HG03558 (cell line): Measurements from ENCODE around the gene ACADSB.

ENCODE experiments used
- ATAC-seq: cut with Tn5 transposase; IDR thresholded peaks from one replicate; pipeline ENCODE4 v1.9.1; 2021; ENCODE audit warnings: moderate number of reproducible peaks; ENCODE audit not compliant: unreplicated experiment; ENCODE audit errors: extremely low read depth

The ACADSB gene

DNA sequence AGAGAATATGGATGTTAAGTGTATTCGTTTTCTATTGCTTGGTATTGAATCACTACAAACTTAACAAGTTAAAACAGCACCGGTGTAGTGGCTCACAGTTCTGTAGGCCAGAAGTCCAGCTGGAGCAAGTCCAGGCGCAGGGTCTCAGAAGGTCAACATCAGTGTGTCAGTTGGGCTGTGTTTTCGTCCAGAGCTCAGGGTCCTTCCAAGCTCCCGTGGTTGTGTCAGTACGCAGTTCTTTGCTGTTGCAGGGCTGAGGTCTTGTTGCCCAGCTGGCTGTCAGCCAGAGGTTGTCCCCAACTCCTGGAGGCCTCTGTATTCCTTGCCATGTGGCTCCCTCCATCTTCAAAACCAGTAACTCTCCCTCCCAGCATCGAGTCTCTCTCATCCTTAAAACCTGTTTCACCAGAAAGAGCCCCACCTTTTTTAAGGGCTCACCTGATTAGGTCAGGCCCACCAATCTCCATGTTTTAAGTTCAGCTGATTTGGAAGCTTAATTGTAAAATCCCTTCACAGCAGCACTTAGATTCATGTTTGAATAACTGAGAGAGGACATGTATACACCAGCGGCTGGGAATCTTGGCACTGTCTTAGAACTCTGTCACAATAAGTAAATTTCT, 26.8 kb downstream of the ACADSB start:
- ATAC-seq, result no peak

DNA sequence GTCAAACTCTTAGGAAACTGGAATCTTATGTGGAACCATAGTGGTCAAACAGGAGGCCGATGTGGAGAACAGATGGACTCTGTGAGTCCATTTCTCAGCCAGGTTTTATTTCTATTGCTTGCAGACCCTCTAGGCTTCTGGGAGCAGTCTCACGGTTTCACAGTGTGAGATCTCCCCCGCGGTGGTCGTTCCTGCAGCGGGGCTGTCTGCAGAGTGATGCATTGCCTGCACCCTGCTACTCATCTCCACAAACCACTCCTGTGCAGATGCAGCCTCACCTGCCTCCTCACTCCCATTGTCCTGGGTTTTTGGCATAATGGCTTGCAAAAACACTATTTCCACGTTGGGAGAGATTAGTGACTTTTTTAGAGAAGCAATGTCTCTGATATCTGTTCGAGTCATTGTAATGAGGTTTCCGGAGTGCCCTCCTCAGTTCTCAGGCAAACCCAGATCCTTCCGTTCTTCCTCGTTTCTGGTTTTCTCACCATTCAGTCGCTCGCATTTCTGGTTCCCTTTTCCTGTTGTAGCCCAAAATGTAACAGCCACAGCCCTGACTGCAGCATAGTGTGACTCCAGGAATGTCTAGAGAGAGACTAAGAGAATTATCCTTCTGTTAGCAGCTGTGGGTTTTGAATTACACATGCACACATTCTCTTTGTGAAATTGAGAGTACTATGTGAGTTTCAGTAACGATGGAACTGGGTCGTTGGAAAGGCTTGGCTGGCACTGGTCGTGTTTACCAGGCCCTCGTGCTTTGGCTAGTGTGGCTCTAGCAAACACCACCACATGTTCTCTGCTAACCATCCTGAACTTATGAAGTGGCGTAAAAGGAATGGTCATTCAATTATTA, 30.2 kb downstream of the ACADSB start:
- no peak for ATAC-seq

DNA sequence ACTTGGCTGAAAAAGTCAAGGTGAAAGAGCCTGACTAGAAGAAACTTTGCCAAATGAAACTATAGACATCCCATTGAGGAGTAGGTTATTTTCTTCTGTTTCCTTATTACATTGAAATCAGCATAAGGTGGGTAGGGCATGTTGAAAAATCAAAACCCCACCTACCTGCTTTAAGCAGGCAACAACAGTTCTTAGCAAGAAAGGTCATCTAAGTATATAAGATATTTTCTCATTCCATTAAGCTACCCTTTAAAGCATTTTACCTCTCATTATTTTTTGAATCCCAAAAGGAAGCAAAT, 30.8 kb downstream of the ACADSB start:
- no peak for ATAC-seq

DNA sequence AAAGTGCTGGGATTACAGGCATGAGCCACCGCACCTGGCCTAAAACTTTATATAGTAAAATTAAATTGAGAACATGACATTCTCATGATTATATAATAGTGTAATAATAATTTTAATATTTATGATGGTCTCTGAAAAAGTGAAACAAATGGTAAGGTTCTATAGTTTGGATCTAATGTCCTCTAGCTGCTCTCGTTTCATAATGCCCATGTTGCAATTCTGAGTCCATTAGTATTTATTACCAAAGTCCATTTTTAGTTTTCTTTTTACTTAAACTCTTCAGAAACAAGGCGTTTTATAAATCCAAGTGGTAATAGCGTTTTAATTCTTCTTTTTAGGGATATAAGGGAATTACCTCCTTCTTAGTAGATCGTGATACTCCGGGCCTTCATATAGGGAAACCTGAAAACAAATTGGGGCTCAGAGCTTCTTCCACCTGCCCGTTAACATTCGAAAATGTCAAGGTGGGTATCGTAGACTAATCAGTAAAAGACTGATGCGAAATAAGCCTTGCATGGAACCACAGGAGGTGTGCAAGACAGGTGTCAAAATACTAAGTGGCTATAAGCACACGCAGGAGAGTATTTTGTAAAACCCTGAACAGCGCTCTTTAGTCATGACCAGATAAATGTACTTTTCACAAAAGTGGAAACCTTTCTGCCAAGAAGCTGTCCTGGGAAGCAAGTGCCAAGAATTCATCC, 34.1 kb downstream of the ACADSB start:
- no peak for ATAC-seq

DNA sequence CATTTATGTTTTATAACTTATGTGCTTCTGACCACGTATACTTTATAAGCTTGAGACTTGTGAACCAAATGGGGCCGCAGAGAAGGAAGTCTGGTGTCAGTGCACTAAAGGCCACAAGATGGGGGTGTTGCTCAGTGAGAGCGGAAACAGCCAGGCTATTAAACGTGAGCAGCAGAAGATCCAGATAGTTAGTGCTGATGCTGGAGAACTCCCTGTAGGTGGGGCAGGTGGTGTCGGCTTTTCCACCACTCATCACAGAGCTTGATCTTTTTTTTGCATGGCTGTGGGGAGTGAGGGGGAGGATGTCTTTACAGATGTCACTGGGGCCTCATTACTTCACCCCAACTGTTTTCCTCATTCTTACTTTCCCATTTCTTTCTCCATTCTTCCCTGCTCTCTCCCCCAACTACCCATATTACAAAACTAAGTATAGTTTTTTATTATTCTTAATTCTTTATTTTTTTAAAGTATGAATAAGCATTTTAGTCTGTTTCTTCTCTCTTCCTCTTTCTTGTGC, 34.7 kb downstream of the ACADSB start:
- ATAC-seq, result no peak

DNA sequence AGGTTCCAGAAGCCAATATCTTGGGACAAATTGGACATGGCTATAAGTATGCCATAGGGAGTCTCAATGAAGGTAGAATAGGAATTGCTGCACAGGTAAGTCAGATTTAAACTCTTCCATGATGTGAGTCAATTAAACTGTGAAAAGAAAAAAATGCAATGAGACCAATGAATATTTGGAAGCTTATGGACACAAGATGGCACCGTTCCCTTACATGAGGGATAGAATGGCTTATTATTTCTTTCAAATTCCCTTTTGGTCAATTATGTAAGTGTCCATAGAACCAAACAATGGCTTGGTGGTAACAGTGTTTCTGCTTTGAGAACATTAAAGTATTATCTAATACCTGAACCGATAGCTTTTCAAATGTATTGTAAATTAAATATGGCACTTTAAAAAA, 35.6 kb downstream of the ACADSB start:
- ATAC-seq, result no peak

DNA sequence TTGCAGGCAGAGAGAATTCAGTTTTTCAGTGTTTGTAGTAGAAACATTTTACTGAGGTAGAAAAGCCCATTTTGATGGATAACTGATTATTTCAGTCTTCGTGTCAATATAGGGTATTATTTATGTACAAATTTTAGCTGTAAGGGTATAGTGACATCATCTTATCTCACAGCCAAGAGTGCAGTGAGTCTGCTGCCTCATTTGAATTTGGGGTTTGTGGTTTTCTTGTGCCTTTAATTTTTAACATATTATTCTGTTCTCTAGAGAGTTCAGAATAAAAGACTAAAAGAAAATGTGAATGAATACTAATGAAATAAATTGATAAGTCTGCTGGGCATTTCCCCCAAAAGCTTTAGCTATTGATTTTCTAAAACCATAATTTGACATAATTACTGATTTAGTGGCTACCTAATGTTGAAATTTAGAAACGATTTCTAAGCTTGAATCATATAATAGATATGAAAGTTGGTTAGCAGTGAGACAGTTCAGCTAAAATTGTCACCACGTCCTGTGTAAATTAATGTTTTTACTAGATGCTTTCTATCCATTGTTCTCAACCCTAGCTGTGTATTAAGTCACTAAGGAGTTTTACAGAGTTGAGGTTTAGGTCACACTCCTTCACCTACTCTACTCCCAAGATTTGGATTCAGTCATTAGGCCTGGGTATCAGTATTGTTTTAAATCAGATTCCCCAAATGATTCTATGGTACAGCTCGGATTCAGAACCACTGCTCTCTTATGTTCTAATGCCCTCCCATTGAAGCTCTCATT, 37.3 kb downstream of the ACADSB start:
- ATAC-seq, result no peak

DNA sequence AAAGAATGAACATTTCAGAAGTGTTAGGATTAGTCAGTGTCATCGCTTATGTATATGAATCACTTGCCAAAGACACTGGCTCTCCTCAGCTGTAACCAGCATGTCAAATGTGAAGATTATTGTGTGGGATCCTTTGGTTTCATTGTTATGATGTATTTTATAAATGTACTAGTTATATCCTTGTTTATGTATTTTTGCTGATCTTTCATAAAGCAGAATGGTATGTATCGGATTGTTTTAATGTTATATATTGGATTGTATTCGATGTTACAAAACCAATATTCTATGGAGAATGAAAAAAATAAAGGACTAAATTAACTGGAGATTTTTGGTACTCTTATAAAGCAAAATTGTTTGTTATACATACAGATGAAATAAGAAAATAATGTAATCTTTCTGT, 49.2 kb downstream of the ACADSB start:
- ATAC-seq, result no peak

DNA sequence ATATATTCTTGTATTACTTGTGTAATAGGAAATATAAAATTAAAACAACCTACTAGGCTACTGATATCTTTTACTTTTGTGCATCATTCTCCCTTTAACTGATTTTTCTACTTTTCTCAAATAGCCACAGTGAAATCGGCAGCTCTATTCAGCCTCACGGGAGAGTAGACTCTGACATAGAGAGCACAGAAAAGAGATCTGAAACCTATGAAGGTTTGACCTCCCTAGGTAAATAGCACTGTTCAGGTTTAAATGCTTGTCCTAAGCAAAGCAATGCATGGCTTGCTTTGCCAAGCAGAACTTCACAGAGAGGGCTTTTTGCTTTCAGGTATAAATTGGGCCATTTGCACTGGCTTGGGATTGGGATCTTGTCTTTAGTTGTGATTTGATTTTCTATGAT, 53.1 kb downstream of the ACADSB start:
- ATAC-seq, result no peak

DNA sequence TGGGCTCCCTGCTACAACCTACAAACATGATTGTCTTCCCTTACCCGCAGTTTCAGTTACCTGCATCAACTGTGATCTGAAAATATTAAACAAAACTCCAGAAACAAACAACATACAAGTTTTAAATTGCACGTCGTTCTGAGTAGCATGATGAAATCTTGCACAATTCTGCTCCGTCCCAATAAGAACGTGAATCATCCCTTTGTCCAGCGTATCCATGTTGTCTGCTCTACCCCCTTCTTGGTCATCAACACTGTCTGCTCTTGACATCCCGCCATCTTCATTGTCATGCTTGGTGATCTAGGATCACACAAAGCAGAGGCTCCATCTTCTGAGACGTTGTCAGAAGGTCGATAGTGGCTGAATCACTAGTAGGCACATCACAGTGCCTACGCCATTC, 53.9 kb downstream of the ACADSB start:
- ATAC-seq, result no peak

DNA sequence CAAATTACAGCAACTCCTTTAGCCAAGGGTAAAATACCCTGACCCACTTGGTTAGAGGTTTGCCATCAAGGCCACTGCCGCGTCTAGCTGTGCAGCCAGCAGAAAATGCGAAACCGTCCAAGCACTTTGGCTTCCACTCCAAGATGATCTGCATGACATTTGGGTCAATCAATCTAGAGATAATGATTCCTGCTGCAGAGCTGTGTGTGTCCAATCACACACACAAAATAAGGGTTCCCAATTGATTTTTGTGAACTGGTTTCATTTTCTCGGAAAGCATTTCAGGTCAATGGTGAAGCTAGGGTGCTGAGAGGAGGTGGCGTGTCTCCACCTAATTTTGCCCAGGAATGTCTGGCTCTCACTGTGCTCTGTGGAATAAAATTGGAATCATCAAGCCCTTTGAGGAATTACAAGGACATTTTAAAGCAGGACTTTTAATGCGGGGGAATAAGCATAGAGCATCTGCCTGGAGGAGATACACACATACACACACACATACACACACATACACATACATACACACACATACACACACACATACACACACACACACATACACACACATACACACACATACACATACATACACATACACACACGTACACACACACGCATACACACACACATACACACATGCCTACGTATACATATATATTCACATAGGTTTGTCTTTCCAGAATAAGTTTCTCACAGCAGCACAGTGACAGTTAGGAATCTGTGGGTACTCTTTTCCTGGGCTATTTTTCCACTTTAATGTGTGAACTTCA, 59.5 kb downstream of the ACADSB start:
- no peak for ATAC-seq

DNA sequence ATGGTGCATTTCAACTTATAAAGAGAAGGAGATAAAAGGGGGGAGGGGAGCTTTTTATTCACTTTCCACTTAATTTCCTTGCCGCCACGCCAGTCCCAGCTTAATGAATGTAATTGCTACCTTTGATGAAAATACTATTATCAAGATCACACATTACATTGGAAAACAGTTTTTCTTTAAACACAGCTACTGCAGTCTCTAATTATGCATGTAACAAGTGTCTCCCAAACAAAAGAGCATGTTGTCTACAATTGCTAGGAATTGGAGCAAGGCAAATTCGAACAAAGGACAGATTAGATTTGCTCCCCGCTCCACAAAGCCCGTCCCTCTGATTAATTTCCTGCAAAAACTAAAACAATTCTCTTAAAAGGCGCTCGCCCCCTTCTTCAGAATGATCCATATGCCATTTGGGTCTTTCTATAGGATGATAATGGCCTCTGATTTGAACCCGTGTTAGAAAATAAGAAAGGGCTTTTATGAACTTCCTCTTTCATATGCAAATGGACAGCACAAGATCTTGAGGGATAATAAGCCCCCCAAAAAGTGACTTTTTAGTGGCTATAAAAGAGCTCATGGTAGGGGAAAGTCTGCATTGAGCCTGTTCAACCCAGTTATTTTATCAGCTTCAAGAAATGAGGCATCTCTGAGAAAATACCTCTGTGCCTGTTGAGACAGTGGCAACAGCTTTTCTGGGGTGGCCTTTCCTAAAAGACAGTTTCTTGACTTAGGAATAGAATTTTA, 60.6 kb downstream of the ACADSB start:
- no peak for ATAC-seq

DNA sequence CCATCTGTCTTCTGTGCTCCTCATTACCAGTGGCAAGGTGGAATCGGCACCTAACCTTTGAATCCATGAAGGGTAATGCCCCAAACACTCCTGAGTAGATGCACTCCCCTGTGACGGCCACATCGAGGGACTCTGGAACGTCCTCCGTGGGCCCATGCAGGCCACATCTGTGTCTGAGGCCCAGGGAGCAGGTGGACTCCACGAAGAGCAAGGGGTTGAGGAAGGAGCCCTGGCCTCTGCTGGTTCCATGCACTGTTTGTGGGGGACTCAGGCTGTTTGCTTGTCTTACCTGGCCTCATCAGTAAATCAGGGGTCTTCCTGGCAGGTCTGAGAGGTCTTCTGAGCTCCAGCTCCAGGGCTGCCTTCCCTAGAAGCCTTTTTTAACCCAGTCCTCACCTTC, 64.4 kb downstream of the ACADSB start:
- no peak for ATAC-seq

DNA sequence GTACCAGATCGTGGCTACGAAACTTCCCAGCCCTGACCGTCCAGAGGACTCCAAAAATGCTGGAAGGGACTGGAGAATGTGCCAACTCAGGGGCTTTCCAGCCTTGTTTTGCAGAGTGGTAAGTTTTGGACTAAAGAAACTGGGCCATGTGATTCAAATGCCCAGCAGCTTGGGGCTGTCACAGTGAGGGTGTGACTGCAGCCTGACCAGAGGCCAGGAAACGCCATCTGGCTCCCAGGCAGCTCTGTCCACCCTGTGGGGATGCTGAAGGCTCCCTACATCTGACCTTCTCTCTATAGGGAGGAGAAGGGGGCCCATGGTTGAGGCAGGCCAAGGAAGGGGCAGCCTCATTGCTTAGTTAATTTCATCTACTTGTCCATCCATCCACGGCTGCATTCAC, 65.4 kb downstream of the ACADSB start:
- ATAC-seq, result no peak

DNA sequence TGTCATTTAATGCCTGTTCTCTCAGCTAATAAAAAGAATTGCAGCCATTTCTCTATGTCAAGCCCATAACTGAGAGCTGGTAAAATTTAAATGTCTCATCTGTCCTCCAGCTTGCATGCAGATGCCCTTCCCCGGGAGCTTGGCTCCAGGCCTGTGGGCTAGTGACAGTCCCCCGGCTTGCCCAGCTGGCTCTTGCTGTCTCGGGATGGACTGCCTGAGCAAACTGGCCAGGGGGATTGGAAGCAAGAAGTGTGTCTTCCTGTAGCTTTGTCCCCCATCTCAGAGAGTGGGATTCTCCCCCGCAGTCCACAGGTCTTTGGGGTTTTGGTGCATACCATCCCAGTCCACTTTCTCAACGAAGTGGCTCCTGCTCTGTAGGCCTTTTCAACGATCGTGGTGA, 73.1 kb downstream of the ACADSB start:
- ATAC-seq, result no peak

DNA sequence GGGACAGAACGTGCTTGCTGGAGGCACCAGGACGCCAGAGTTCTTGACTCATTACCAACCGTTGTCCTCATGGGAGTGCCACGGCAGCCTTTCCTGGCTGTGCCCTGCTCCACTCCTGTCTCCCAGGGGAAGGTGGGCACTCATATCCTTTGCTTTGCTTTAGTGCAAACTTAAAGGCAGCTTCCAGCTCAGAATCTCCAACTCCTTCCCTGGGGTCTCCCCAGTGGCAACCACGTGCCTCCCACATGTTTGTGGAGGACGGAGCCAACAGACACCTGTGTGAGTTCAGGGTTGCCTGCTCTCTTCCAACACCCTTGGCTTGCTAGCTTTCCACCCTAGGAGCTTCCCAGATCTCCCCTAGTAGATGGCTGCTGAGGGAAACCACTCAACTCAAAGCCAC, 75.0 kb downstream of the ACADSB start:
- ATAC-seq, result no peak

DNA sequence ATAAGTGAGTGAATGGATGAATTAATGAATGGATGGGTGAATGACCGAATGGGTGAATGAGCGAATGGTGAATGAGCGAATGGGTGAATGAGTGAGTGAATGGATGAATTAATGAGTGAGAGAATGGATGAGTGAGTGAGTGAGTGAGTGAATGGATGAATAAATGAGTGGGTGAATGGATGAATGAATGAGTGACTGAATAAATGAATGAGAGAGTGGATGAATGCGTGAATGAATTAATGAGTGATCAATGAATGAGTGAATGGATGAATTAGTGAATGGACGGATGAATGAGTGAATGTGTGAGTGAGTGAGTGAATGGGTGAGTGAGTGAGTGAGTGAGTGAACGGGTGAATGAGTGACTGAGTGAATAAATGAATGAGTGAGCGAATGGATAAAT, 77.5 kb downstream of the ACADSB start:
- ATAC-seq, result no peak

DNA sequence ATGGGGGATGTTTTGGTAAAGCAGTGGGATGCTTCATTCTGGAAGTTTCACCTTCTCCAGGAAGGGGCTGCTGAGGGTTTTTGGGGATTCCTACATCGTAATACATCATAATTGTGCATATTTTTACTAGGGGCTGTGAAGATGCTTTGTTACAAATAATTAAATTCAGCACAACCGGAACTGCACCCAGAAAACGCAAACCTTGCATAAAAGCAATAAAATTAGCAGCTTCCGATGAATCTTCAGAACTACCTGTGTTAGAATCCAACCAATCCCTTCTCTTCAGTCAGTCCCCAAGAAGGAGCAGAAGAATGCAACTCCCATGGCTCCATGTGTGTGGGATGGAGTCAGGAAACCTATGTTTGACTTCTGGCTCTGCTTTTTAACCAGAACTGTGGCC, 78.5 kb downstream of the ACADSB start:
- ATAC-seq, result no peak

DNA sequence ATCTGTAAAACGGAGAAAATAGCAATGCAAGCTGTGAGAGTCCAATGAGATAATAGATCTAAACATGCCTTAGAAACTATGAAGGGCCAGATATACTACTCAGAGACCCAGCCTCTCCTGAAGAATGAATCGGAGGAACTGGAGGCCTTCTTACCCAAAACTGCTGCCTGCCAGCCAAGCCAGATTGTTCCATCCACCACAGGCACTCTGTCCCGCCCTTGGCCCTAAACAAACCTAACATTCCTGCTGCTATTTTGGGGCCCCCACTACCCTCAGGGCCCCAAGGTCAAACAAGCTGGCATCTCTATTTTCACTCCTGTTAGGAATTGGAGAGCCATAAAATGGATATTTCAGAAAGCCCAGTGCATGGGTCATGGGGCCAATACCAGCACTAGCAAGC, 79.0 kb downstream of the ACADSB start:
- no peak for ATAC-seq
